ENCODE results near the gene POLR3GL. TPM values are rescaled to one million over a fixed set of nuclear protein-coding genes. Genes with fewer than 3 reads are reported as not detected.

The POLR3GL gene
- total and polyA plus RNA-seq, 7 experiments from 2014 or later: 20.7 to 113 (median 33.9) TPM

DNA sequence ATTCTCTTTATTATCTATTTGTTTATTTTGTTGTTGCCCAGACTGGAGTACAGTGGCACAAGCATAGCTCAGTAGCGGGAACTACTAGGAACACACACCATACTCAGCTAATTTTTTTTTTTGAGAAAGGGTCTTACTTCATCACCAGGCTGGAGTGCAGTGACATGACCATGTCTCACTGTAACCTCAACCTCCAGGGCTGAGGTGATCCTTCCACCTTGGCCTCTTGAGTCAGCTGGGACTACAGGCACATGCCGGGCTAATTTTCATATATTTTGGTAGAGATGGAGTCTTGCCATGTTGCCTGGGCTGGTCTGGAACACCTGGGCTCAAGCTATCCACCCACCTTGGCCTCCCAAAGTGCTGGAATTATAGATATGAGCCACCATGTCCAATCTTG, 37.2 kb downstream of the POLR3GL start:
- DNase-seq (no peak), ATAC-seq (no peak)
- no peaks in the 10 kb centered on the region for H3K9me3 ChIP-seq (ENCODE audit: control insufficient read depth in 2 of 3, low read length in 3 of 3)
- peaks cover 53 to 72% of the 10 kb centered on the region in 2 donors for H3K4me1 ChIP-seq (ENCODE audit: control insufficient read depth in 2 of 2, insufficient read depth in 2 of 2, low read length in 2 of 2)
- POLR2A ChIA-PET: interaction anchor here (0.9 to 35.8 kb wide), 5 partner anchors 15 to 74 kb away, joined by 3 to 1779 read pairs (median 5); partner anchors contain the start of genes ANKRD34A, LIX1L, POLR3GL and RBM8A
- H3K27ac ChIP-seq (ENCODE audit: low read depth, low read length): peak overlapping the region; percentile 55
- Mint-ChIP-seq H3K9me3 (no peaks in the 10 kb centered on the region), H3K4me1 (peaks cover 51 to 80% (median 72%) of the 10 kb centered on the region in 7 donors), H3K27me3 (no peaks in the 10 kb centered on the region), H3K27ac (peak overlapping the region; percentile 20 to 97 (median 95)), H3K4me3 (peak overlapping the region in 9 of 10 donors; percentile 26 to 77 (median 64)), H3K36me3 (peaks cover 0 to 2% (median 0%) of the 10 kb centered on the region in 5 donors)
- no peaks in the 10 kb centered on the region for H3K27me3 ChIP-seq (ENCODE audit: control insufficient read depth in 2 of 2, insufficient read depth in 2 of 2, low read length in 2 of 2)
- H3K4me3 ChIP-seq (ENCODE audit: low read length): no peak overlapping the region
- H3K36me3 ChIP-seq (ENCODE audit: control insufficient read depth in 2 of 3, insufficient read depth in 3 of 3, low read length in 3 of 3): peaks cover 0 to 3% (median 0%) of the 10 kb centered on the region in 3 experiments
- intact Hi-C loops (cut with micrococcal nuclease): no loop called here
- CTCF ChIA-PET: interaction anchor here (0.9 to 2.9 kb wide), 4 partner anchors 12 to 75 kb away, joined by 3 to 29 read pairs (median 4); partner anchors contain the start of genes ANKRD34A, POLR3GL and RBM8A

DNA sequence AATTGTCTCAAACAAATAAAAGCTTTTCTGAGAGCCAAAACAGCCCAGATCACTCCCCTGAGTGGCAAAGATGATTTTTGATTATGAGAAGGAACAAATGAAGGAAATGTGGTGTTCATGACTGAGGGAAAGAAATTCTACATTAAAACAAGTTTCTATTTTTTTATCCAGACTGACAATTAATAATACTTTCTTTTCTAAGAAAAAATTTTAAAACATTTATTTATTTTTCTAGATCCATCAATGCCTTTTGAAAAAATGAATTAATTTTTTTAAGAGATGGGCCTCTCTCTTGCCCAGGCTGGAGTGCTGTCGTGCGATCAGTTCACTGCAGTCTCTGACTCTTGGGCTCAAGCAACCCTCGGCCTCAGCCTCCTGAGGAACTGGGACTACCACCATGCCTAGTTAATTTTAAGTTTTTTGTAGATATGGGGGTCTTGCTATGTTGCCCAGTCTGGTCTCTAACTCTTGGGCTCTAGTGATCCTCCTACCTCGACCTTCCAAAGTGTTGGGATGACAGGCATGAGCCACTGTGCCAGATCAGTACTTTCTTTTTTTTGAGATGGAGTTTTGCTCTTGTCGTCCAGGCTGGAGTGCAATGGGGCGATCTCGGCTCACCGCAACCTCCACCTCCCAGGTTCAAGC, 43.1 kb downstream of the POLR3GL start:
- ChIA-PET CTCF (interaction anchor here (0.6 to 11.7 kb wide), 14 partner anchors 8 to 122 kb away, joined by 3 to 233 read pairs (median 4); partner anchors contain the start of genes ANKRD34A, ANKRD35, PEX11B and POLR3GL), POLR2A (interaction anchor here (0.6 to 35.8 kb wide), 10 partner anchors 8 to 89 kb away, joined by 3 to 1779 read pairs (median 4); partner anchors contain the start of genes ANKRD34A, LIX1L, PEX11B and POLR3GL)
- ATAC-seq: no peak
- Histone ChIP-seq H3K27me3 (ENCODE audit: control insufficient read depth in 2 of 2, insufficient read depth in 2 of 2, low read length in 2 of 2) (no peaks in the 10 kb centered on the region), H3K36me3 (ENCODE audit: control insufficient read depth in 2 of 3, insufficient read depth in 3 of 3, low read length in 3 of 3) (no peaks in the 10 kb centered on the region), H3K4me1 (ENCODE audit: control insufficient read depth in 2 of 2, insufficient read depth in 2 of 2, low read length in 2 of 2) (peaks cover 18 to 36% of the 10 kb centered on the region in 2 donors), H3K9me3 (ENCODE audit: control insufficient read depth in 2 of 3, low read length in 3 of 3) (no peaks in the 10 kb centered on the region), H3K4me3 (ENCODE audit: low read length) (no peak overlapping the region), H3K27ac (ENCODE audit: low read depth, low read length) (peak overlapping the region; percentile 64)
- Mint-ChIP-seq H3K27me3 (no peaks in the 10 kb centered on the region), H3K4me1 (peaks cover 31 to 56% (median 45%) of the 10 kb centered on the region in 7 donors), H3K36me3 (no peaks in the 10 kb centered on the region), H3K4me3 (peak overlapping the region in 9 of 10 donors; percentile 73 to 93 (median 83)), H3K27ac (peak overlapping the region; percentile 86 to 97 (median 93)), H3K9me3 (no peaks in the 10 kb centered on the region)
- intact Hi-C loops (cut with micrococcal nuclease): loop anchor here (1.0 to 2.0 kb wide), 3 partner anchors 10 to 81 kb away; partner anchors contain the start of gene RBM8A (in 1 of the 2)
- peak in 1 of 9 donors; percentile 31 for DNase-seq

DNA sequence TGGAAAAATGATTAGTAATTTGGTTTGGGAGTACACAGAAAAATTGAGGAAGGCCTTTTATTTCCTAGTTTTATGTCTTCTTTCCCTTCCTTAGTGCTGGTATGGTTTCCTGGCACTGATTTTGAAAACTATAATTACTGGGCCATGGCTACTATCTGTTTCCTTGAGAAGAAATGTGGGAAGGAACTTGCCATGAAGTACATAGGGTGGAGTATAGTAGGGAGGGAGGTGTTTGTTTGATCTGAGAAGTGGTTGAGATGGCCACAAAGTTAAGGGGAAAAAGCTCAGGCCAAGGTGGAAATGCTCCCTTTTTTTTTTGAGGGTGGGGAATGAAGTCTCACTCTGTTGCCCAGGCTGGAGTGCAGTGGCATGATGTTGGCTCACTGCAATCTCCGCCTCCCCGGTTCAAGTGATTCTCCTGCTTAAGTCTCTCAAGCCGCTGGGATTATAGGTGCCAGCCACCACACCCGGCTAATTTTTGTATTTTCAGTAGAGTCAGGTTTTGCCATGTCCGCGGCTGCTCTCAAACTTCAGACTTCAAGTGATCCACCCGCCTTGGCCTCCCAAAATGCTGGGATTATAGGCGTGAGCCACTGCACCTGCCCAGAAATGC, 45.7 kb downstream of the POLR3GL start:
- Histone ChIP-seq H3K4me3 (ENCODE audit: low read length) (no peak overlapping the region), H3K27me3 (ENCODE audit: control insufficient read depth in 2 of 2, insufficient read depth in 2 of 2, low read length in 2 of 2) (no peaks in the 10 kb centered on the region), H3K9me3 (ENCODE audit: control insufficient read depth in 2 of 3, low read length in 3 of 3) (no peaks in the 10 kb centered on the region), H3K27ac (ENCODE audit: low read depth, low read length) (no peak overlapping the region), H3K4me1 (ENCODE audit: control insufficient read depth in 2 of 2, insufficient read depth in 2 of 2, low read length in 2 of 2) (peaks cover 14 to 17% of the 10 kb centered on the region in 2 donors), H3K36me3 (ENCODE audit: control insufficient read depth in 2 of 3, insufficient read depth in 3 of 3, low read length in 3 of 3) (no peaks in the 10 kb centered on the region)
- Mint-ChIP-seq H3K27ac (peak overlapping the region in 4 of 9 donors; percentile 9 to 84 (median 34)), H3K4me3 (no peak overlapping the region), H3K36me3 (no peaks in the 10 kb centered on the region), H3K9me3 (no peaks in the 10 kb centered on the region), H3K27me3 (peaks cover 0 to 12% (median 0%) of the 10 kb centered on the region in 5 donors), H3K4me1 (peaks cover 25 to 38% (median 34%) of the 10 kb centered on the region in 7 donors)
- ATAC-seq: no peak
- intact Hi-C loops (cut with micrococcal nuclease): no loop called here
- no peak for DNase-seq
- CTCF ChIA-PET: interaction anchor here (0.7 to 11.7 kb wide), 6 partner anchors 12 to 165 kb away, joined by 3 to 233 read pairs (median 8); partner anchors contain the start of gene NUDT17
- POLR2A ChIA-PET: interaction anchor here (1.9 to 35.8 kb wide), 2 partner anchors 24 to 46 kb away, joined by 9 to 1779 read pairs; partner anchors contain the start of genes ANKRD34A, POLR3GL and TXNIP

DNA sequence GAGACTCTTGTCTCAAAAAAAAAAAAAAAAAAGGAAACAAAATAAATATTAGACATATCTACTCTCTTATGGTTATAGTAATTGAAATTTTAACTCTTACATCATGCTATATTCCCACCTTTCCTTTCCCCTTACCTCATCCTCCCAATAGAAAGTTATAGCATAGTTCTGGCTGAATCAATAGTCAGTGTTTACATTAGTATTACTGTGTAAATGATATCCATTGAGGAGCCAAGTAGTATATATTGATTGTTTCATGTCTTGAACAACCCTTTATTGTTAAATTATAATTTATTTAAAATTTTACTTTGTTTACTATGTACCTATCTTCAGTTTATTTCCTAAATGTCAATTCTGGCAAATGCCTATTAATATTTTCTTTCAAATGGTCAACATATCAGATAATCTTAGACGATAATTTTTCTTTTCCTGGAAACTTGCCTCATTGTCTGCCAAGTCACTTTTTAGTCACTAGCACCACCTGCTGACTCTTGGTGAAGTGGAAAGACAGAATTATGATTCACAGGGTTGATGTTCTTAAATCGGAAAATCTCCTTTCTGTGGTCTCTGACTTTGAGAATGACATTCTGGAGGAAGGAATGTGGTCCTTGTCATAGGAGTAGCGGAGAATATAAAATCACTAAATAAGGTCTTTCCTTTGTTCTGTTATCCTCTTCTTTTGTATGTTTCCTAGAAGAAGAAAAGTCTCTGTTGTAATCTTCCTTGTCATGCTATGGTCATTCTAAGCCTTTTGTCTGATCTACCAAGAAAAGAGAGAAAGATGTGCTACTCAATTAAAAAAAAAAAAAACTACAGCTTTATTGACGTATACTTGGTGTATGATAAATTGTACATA, 48.4 kb downstream of the POLR3GL start:
- no peak overlapping the region for H3K27ac Mint-ChIP-seq

DNA sequence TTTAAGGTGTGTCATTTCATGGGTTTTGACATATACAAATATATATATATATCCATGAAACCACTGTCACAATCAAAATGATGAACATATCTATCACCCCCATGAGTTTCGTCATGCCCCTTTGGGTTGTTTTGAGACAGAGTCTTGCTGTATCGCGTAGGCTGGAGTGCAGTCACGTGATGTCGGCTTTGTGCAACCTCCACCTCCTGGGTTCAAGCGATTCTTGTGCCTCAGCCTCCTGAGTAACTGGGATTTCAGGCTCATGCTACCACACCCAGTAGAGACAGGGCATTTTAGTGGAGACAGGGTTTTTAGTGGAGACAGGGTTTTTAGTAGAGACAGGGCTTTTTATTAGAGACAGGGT, 49.1 kb downstream of the POLR3GL start:
- H3K9me3 ChIP-seq (ENCODE audit: control insufficient read depth in 2 of 3, low read length in 3 of 3): no peaks in the 10 kb centered on the region
- CTCF ChIA-PET: interaction anchor here (1.0 to 11.7 kb wide), 4 partner anchors 34 to 168 kb away, joined by 3 to 233 read pairs (median 24); partner anchors contain the start of gene NUDT17
- intact Hi-C loops (cut with micrococcal nuclease): loop anchor here (1.0 to 2.0 kb wide), 5 partner anchors 36 to 168 kb away; partner anchors contain the start of genes NUDT17 (in 2 of the 2) and PEX11B (in 2 of the 2)
- Mint-ChIP-seq H3K36me3 (no peaks in the 10 kb centered on the region), H3K27me3 (peaks cover 6 to 39% (median 9%) of the 10 kb centered on the region in 5 donors), H3K9me3 (no peaks in the 10 kb centered on the region), H3K4me1 (peaks cover 4 to 12% (median 10%) of the 10 kb centered on the region in 7 donors), H3K27ac (no peak overlapping the region), H3K4me3 (no peak overlapping the region)
- ATAC-seq (no peak), DNase-seq (no peak)
- no peaks in the 10 kb centered on the region for H3K36me3 ChIP-seq (ENCODE audit: control insufficient read depth in 2 of 3, insufficient read depth in 3 of 3, low read length in 3 of 3)
- no peak overlapping the region for H3K27ac ChIP-seq (ENCODE audit: low read depth, low read length)
- no peaks in the 10 kb centered on the region for H3K27me3 ChIP-seq (ENCODE audit: control insufficient read depth in 2 of 2, insufficient read depth in 2 of 2, low read length in 2 of 2)
- no peak overlapping the region for H3K4me3 ChIP-seq (ENCODE audit: low read length)
- H3K4me1 ChIP-seq (ENCODE audit: control insufficient read depth in 2 of 2, insufficient read depth in 2 of 2, low read length in 2 of 2): no peaks in the 10 kb centered on the region
- POLR2A ChIA-PET: interaction anchor here (35.8 kb wide), 1 partner anchor 27 kb away, joined by 1779 read pairs; the partner anchor contains the start of gene TXNIP

More for the DNA sequence above, 48.4 kb downstream of the POLR3GL start:
- Mint-ChIP-seq H3K9me3 (no peaks in the 10 kb centered on the region), H3K27me3 (peaks cover 4 to 33% (median 4%) of the 10 kb centered on the region in 5 donors), H3K4me1 (peaks cover 4 to 12% (median 10%) of the 10 kb centered on the region in 7 donors), H3K36me3 (no peaks in the 10 kb centered on the region), H3K4me3 (peak overlapping the region in 1 of 10 donors; percentile 53)
- H3K36me3 ChIP-seq (ENCODE audit: control insufficient read depth in 2 of 3, insufficient read depth in 3 of 3, low read length in 3 of 3): no peaks in the 10 kb centered on the region
- intact Hi-C loops (cut with micrococcal nuclease): loop anchor here (1.0 to 2.0 kb wide), 5 partner anchors 36 to 168 kb away; partner anchors contain the start of genes NUDT17 (in 2 of the 2) and PEX11B (in 2 of the 2)
- no peak overlapping the region for H3K27ac ChIP-seq (ENCODE audit: low read depth, low read length)
- peak; percentile 73 for ATAC-seq
- peaks cover 0 to under 1% of the 10 kb centered on the region in 2 donors for H3K4me1 ChIP-seq (ENCODE audit: control insufficient read depth in 2 of 2, insufficient read depth in 2 of 2, low read length in 2 of 2)
- H3K9me3 ChIP-seq (ENCODE audit: control insufficient read depth in 2 of 3, low read length in 3 of 3): no peaks in the 10 kb centered on the region
- CTCF ChIA-PET: interaction anchor here (0.6 to 11.7 kb wide), 11 partner anchors 15 to 170 kb away, joined by 3 to 233 read pairs (median 5); partner anchors contain the start of genes NUDT17 and RBM8A
- POLR2A ChIA-PET: interaction anchor here (0.6 to 35.8 kb wide), 4 partner anchors 26 to 167 kb away, joined by 3 to 1779 read pairs (median 8); partner anchors contain the start of genes NUDT17, RBM8A and TXNIP
- H3K4me3 ChIP-seq (ENCODE audit: low read length): no peak overlapping the region
- peak in 7 of 9 donors; percentile 60 to 77 (median 65) for DNase-seq
- no peaks in the 10 kb centered on the region for H3K27me3 ChIP-seq (ENCODE audit: control insufficient read depth in 2 of 2, insufficient read depth in 2 of 2, low read length in 2 of 2)
